ENCODE data around the gene DNAAF1.

DNA sequence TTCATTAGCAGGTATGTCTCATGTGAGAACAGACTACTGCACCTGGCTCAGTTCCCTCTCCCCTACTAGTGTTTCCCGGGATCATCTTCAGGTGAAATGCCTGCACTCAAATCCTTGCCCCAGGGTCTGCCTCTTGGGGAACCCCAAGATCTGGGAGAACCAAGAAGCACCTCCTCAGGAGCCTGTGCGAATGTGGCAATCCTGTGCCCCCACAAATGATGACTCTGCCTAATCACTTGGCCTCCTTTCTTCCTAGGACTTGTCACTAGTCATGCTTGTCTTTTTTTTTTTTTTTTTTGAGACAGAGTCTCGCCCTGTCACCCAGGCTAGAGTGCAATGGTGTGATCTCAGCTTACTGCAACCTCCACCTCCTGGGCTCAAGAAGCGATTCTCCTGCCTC, 67.5 kb downstream of the DNAAF1 start:
- TF ChIP-seq, protein P1, sequence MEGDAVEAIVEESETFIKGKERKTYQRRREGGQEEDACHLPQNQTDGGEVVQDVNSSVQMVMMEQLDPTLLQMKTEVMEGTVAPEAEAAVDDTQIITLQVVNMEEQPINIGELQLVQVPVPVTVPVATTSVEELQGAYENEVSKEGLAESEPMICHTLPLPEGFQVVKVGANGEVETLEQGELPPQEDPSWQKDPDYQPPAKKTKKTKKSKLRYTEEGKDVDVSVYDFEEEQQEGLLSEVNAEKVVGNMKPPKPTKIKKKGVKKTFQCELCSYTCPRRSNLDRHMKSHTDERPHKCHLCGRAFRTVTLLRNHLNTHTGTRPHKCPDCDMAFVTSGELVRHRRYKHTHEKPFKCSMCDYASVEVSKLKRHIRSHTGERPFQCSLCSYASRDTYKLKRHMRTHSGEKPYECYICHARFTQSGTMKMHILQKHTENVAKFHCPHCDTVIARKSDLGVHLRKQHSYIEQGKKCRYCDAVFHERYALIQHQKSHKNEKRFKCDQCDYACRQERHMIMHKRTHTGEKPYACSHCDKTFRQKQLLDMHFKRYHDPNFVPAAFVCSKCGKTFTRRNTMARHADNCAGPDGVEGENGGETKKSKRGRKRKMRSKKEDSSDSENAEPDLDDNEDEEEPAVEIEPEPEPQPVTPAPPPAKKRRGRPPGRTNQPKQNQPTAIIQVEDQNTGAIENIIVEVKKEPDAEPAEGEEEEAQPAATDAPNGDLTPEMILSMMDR (IDR thresholded peaks at IDR 0.05): no peak
- TF ChIP-seq POLR2A (IDR thresholded peaks at IDR 0.05): no peak
- no peak for TF ChIP-seq POLR2AphosphoS5 (IDR thresholded peaks at IDR 0.05)
